HG03196 (cell line): Measurements from ENCODE around the gene SEMA5A.

Experiments
- ATAC-seq: cut with Tn5 transposase; IDR thresholded peaks from one replicate; pipeline ENCODE4 v1.9.1; 2021; ENCODE audit not compliant: unreplicated experiment

The SEMA5A gene

DNA sequence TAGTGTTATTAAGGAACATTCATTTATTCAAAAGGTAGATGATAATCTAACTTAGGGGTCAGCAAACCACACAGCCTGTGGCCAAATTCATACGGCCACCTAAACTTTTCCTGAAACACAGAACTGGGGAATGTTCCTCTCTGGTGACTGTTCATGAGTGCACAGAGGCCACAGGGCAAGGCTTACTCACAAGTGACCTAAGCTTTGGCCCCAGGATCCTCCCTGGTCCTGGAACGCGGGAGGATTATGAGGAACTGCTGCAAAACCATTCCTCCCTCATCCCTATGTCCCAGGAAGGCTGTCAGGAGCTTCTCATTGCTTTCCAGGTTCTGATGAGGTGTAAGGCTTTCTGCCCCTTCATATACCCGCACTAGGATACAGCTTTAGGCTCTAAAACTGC is 397.6 kb downstream of the SEMA5A start:
- no peak for ATAC-seq

DNA sequence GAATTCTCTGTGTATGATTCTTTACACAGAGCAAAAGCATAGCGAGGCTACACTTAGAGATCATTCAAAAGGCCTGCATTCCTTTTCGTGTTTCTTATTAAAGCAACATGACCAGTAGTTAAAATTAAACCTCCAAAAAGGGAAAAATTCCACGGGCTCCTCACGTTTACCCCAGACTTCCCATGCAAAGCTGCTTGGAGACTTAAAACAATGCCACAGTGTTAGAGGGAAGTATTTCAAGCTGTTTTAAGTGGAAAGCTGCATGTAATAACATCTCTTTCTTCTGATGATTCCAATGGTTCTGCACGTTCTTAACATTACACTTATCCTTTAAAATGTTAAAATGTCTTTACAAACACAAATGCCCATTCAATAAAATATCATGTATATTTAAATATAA is 405.2 kb downstream of the SEMA5A start:
- ATAC-seq, result no peak

- no peak for ATAC-seq
Observed at GRCh38 chr5:9140202-9140601, 405.7 kb downstream of the SEMA5A start.

- ATAC-seq, result no peak
Observed at GRCh38 chr5:9139344-9139743, 406.5 kb downstream of the SEMA5A start.

DNA sequence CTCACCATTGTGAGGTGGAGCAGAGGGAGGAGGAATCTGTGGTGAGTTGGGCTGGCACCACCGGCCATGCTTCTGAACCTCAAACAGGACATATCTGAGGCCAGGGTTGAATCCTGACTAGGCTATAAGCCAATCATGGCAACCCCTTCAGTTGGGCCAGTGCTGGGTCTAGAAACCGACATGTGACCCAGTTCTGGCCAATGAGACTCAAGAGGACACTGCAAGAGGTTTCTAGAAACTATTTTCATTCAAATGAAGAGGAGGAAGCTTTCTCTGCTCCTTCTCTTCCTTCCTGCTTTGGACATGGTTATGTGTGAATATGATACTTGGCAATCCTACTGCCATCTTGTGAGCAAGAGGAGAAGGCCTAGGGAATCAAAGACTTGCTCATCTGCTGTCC is 417.7 kb downstream of the SEMA5A start:
- no peak for ATAC-seq

DNA sequence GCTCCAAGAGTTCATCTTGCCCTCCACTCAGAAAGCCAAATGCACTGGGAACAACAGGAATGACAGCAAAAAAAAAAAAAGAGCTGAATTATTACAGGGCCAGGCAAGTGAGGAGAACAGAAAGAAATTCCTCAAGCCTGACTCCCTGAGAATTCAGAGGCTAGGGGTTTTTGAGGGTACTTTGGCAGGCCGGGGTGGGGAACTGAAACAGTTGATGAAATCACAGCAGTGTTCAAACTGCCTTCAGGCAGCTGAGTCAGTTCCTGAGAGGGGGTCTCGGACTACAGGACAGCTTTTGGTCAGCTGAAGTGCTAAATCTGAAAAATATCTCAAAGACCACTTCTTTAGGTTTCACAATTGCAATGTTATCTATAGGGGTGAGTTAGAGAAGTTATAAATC is 419.4 kb downstream of the SEMA5A start:
- no peak for ATAC-seq

- ATAC-seq, result no peak
Observed at GRCh38 chr5:9125852-9126251, 420.0 kb downstream of the SEMA5A start.

DNA sequence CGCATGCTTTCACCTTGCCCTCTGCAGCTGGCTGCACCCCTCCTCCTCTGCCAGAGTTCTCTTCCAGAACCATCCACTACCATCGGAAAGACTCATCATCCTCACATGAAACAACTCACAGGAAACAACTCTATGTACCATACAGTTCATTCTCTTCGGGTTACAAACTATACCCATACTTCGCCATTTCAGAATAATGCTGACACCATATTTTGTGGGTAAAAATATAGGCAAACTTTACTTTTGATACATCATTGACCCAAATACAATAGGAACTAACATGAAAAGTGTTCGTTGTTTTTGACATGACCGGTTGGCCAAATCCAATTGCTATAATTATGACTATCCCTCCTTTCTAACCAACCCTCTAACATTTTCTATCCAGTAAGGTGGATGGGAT is 421.0 kb downstream of the SEMA5A start:
- ATAC-seq, result no peak

GRCh38 chr5:9124071-9124470 is 421.8 kb downstream of the SEMA5A start:
- no peak for ATAC-seq

GRCh38 chr5:9122528-9122927 is 423.3 kb downstream of the SEMA5A start:
- ATAC-seq, result no peak

DNA sequence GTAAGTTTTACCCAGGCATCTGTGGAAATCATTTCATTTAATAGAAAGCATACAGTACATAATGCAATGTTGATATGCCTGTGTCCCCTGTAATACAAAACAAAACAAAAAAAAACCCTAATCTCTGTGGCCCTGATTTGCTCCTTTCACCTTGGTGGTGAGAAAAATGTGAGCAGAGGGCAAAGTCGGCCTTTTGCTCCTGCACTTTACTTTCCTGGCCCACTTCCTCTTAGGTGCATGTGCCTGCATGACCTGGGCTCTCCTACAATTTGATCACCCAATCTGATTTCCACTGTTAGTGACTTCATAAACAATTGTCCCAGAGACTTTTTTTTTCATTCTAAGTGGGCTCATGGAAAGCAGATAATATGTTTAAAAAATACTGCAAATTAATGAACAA is 424.3 kb downstream of the SEMA5A start:
- no peak for ATAC-seq

DNA sequence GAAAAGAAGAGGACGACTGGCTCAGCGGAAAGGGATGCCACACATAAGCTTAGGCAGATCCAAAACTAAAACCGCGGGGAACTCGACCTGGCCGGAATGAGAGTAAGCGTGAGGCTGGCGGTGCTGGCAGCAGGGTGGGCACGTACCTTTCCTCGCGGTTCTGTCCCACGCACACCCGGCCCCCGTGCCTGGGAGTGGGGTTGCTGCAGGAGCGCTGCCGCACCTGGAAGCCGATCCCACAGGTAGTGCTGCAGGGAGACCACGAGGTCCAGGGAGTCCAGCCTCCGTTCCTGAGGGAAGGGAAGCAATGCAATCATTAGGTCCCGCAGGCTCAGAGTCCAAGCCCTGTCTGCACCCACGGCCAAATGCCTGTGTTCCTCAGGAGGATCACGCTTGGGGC is 427.0 kb downstream of the SEMA5A start:
- no peak for ATAC-seq

DNA sequence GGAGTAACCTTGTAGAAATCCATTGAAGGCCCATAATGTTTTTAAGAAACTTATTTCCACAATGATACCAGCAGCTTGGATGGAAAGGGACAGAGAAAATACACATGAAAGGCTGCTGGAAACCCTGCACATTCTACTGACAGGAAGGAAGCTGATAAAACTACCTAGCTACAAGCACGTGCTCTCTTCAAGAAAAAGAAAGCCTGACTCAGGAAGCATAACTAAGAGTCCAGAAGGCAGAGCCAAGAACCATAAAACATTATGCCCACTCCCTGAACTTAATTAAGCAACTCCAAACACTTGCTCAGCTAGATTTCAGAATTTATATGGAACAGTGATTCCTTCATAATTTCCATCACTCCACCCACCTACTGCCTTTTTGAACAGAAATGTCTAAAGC is 430.8 kb downstream of the SEMA5A start:
- no peak for ATAC-seq

DNA sequence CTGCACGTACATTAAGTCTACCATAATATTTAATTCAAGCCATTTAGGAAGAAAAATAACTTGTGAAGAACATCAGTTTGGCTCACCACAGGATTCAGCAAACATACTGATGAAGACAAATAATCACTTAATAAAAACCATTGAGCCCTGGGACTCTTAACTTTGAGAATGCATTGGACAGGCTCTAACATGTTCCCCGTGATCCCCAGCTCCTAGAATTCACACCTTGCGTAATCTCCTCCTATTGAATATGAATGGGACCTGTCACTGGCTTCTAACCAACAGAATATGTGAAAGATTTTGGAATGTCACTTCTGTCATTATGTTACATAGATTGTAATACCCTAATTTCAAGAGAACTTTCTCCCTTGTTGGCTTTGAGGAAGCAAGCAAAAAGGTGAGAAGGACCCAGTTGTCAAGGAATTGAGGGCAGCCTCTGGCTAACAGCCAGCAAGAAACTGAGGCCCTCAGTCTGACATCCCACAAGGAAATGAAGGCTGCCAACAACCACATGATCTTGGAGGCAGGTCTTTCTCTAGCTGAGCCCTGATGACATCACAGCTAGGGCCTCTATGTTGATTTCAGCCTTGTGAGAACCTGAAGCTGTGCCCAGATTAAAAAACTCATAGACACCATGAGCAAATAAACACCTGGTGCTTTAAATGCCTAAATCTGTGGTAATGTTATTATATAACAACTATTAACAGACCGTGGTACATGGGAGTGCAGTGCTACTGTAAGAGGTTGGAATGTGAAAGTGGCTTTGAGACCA is 433.2 kb downstream of the SEMA5A start:
- ATAC-seq, result no peak

DNA sequence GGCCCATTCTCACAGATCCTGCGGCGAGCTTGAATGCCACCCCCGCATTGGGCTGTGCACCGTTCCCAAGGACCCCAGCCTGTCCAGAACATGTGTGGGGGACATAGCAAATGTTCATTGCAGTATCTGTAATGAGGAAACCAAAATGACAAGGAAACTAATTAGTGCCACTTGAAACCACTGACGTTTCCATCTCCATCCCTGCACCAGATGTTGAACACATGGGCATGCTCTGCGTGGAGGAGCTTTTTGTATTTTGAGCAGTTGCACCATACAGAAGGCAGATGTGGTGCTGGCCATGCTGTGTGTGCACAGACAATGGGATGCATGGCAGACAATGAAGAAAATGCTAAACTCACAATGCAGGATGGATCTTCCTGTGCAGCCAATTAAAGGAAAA is 437.7 kb downstream of the SEMA5A start:
- ATAC-seq, result no peak

GRCh38 chr5:9105851-9106250 is 440.0 kb downstream of the SEMA5A start:
- no peak for ATAC-seq

GRCh38 chr5:9104571-9105339 is 441.1 kb downstream of the SEMA5A start:
- ATAC-seq, result no peak

DNA sequence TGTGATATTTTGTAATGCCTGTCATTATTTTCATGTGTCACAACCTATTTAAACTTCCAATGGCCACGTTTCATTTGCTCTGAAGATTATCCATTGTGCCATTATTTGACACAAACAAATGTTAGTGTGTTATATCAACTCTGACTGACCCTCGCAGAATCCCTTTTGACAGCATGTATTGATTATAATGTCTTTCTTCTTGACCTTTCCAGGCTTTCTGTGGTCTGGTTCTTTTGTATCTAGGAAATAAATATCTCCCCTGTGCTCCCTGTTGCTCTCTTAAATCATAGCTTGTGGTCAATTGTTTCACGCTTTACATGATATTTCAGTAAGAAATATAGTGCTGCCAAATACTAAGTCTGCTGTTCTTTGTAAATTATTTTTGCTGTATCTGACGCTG is 442.6 kb downstream of the SEMA5A start:
- ATAC-seq, result no peak

DNA sequence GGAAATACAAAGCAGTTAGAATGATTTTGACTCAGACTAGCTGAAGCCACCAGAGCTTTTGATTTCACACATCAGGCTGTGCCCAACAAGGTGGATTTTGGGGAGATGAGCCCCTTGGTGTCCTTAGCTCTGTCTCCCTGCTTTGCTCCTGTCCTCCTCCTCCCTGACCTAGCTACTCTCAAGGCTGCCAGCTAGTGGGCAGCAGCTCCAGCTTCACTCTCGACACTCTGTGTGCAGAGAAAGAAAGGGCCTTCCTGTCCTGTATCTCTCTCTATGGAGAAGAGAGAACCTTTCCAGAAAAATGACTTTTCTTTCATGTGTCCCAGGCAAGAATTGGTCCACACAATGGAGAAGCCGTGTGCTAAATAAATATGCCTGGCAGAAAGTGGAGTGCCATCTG is 446.2 kb downstream of the SEMA5A start:
- no peak for ATAC-seq

GRCh38 chr5:9098990-9099389 is 446.9 kb downstream of the SEMA5A start:
- no peak for ATAC-seq

GRCh38 chr5:9094582-9094981 is 451.3 kb downstream of the SEMA5A start:
- no peak for ATAC-seq

DNA sequence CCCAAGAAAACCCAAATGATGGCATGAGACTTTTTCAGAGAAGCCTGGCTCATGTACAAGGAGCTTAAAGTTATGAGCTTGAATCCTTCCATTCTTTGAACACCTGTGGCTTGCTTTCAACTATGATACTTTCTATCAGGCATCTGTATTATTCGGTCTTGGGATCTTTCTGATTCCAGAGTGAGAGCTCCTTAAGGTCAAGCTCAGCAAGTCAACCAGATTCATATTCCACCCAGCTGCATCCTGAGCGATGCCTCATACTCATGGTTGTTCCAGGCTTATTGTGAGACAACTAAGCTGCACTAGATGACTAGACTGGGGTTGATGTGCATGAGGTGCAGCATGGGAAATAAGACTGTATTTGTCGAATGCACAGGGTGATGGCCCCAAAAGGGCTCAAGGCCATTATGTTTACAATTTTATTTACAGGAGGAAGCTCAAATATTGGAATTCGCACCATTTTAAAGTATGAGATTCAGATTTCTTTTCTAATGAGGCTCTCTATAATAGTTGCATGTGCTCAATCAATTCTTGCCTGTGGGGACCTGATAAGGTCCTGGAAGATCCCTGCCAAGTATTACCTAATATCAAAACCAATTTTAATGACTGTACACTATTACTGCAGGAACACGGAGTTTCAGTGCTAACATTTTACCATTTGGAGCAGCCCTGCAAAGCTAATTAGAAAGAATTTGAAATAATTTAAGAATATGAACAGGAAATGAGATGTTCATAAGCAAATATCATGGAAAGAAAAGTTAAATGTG is 453.8 kb downstream of the SEMA5A start:
- ATAC-seq, result no peak
